ENCODE results near the gene LMBR1.

DNA sequence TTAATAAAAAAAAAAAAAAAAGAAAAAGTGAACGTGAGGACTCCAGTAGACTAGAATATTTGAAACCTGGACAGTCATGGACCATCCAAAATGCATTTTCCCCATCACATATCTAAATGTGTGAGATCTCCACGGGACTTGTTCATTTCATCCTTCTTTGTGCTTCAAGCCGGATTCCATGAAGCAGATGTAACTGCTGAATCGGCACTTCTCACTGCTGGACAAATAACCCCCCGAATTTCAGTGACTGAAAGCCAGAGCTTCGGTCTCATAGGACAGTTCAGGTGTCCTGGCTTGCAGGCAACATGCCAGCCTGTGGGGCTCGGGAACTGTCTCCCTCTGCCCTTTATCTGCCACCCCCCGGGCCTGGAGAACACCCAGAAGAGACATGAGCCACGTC, 219.1 kb downstream of the LMBR1 start:
- TF ChIP-seq CTCF (IDR thresholded peaks at IDR 0.05; ENCODE audit: low read depth, low read length, missing input control): no peak
- TF ChIP-seq SP1 (IDR thresholded peaks at IDR 0.05): no peak
- TF ChIP-seq HNF4G (IDR thresholded peaks at IDR 0.05): no peak
